Liver (tissue), 9 donors: ENCODE measurements around the gene ELN. TPM values are rescaled to one million over a fixed set of nuclear protein-coding genes. Genes with fewer than 3 reads are reported as not detected.

Source experiments
- DNase-seq: peaks from one replicate; pipeline ENCODE4 v3.0.0-alpha.2; 2017; ENCODE audit warnings: low spot score
- H3K27ac ChIP-seq, 2 donors: one replicate each; pipeline ENCODE4 v1.7.0; 2013; ENCODE audit warnings: inconsistent platforms in 2 of 2, low read length in 2 of 2, control low read depth in 1 of 2, low read depth in 1 of 2, mild to moderate bottlenecking in 1 of 2
- H3K27me3 ChIP-seq, 4 donors: one replicate each; pipeline versions ENCODE4 v1.6.1 to v1.7.0; 2013; ENCODE audit warnings: low read length in 3 of 4, inconsistent platforms in 1 of 4, mild to moderate bottlenecking in 1 of 4, moderate library complexity in 1 of 4; ENCODE audit not compliant: control insufficient read depth in 4 of 4, insufficient read depth in 4 of 4
- H3K36me3 ChIP-seq, 4 donors: one replicate each; pipeline versions ENCODE4 v1.6.1 to v1.7.0; 2013; ENCODE audit warnings: low read length in 3 of 4, mild to moderate bottlenecking in 3 of 4, low read depth in 1 of 4, moderate library complexity in 1 of 4; ENCODE audit not compliant: control insufficient read depth in 4 of 4, insufficient read depth in 3 of 4
- H3K4me1 ChIP-seq, 4 donors: one replicate each; pipeline versions ENCODE4 v1.6.1 to v1.7.0; 2013; ENCODE audit warnings: low read length in 3 of 4, mild to moderate bottlenecking in 3 of 4, moderate library complexity in 1 of 4; ENCODE audit not compliant: control insufficient read depth in 4 of 4, insufficient read depth in 4 of 4
- H3K4me3 ChIP-seq, 3 donors: one replicate each; pipeline versions ENCODE4 v1.6.1 to v1.7.0; 2013; ENCODE audit warnings: low read length in 3 of 3, control low read depth in 1 of 3, low read depth in 1 of 3, mild to moderate bottlenecking in 1 of 3
- H3K9ac ChIP-seq, 2 donors: one replicate each; pipeline ENCODE4 v1.7.0; 2013; ENCODE audit warnings: low read length in 2 of 2, mild to moderate bottlenecking in 2 of 2, moderate library complexity in 2 of 2, control low read depth in 1 of 2, low read depth in 1 of 2
- H3K9me3 ChIP-seq, 4 donors: one replicate each; pipeline versions ENCODE4 v1.6.1 to v1.7.0; 2013; ENCODE audit warnings: low read length in 3 of 4; ENCODE audit not compliant: control insufficient read depth in 4 of 4
- EGR1 ChIP-seq, 2 donors: IDR thresholded peaks; 2 replicates each; pipeline ENCODE4 v1.6.1; 2016 to 2018; ENCODE audit warnings: antibody characterized with exemption in 2 of 2, low read depth in 2 of 2
- FOXA1 ChIP-seq: IDR thresholded peaks from 2 replicates; pipeline ENCODE4 v1.6.1; 2016; ENCODE audit warnings: antibody characterized with exemption
- FOXA2 ChIP-seq: IDR thresholded peaks from 2 replicates; pipeline ENCODE4 v1.6.1; 2016; ENCODE audit warnings: antibody characterized with exemption
- HNF4A ChIP-seq, 2 donors: conservative IDR thresholded peaks; 2 replicates each; pipeline ENCODE4 v1.6.1; 2016; ENCODE audit warnings: antibody characterized with exemption in 2 of 2, mild to moderate bottlenecking in 2 of 2
- HNF4G ChIP-seq: IDR thresholded peaks from 2 replicates; pipeline ENCODE4 v1.6.1; 2016; ENCODE audit warnings: antibody characterized with exemption
- JUND ChIP-seq, 2 donors: IDR thresholded peaks; 2 replicates each; pipeline ENCODE4 v1.6.1; 2016; ENCODE audit warnings: antibody characterized with exemption in 2 of 2
- NR2F2 ChIP-seq: IDR thresholded peaks from 2 replicates; pipeline ENCODE4 v1.6.1; 2016; ENCODE audit warnings: antibody characterized with exemption
- RAD21 ChIP-seq, 2 donors: IDR thresholded peaks; 2 replicates each; pipeline ENCODE4 v1.6.1; 2016; ENCODE audit warnings: antibody characterized with exemption in 2 of 2, mild to moderate bottlenecking in 2 of 2
- REST ChIP-seq: IDR thresholded peaks from 2 replicates; pipeline ENCODE4 v1.6.1; 2016; ENCODE audit warnings: antibody characterized with exemption, mild to moderate bottlenecking
- RXRA ChIP-seq, 2 donors: IDR thresholded peaks; 2 replicates each; pipeline ENCODE4 v1.6.1; 2017 to 2018; ENCODE audit warnings: antibody characterized with exemption in 2 of 2, mild to moderate bottlenecking in 1 of 2
- SP1 ChIP-seq: IDR thresholded peaks from 2 replicates; pipeline ENCODE4 v1.6.1; 2018; ENCODE audit warnings: antibody characterized with exemption, mild to moderate bottlenecking
- TAF1 ChIP-seq: conservative IDR thresholded peaks from 2 replicates; pipeline ENCODE4 v1.6.1; 2016; ENCODE audit warnings: antibody characterized with exemption, mild to moderate bottlenecking
- WGBS: extraction: QIAGEN DNeasy Blood & Tissue Kit; methylation state at CpG from one replicate; pipeline ENCODE4 v1.1.7; 2013; 5-methylcytosine and 5-hydroxymethylcytosine counted together
- polyA plus RNA-seq, 2 donors: library from polyadenylated mRNA; stranded (reverse) in 1 of 2; unstranded in 1 of 2; fragments of 200-250 nt in 1 of 2; fragments of >200 nt in 1 of 2; fragmentation: Nextera tagmentation in 1 of 2; extraction: Ambion mirVana in 1 of 2; gene quantifications; one replicate each; pipeline versions ENCODE4 v1.2.1 to v1.2.3, GENCODE V29; 2013 to 2015
- total RNA-seq, 2 donors: library from RNA; depleted of rRNA; stranded (reverse); fragments of >200 nt; gene quantifications; one replicate each; pipeline ENCODE4 v1.2.3, GENCODE V29; 2014
- TF ChIP-seq, protein P1 (sequence below): IDR thresholded peaks from 2 replicates; pipeline ENCODE4 v1.6.1; 2016; ENCODE audit warnings: antibody characterized with exemption
- TF ChIP-seq, protein P2 (sequence below): IDR thresholded peaks from 2 replicates; pipeline ENCODE4 v1.6.1; 2016; ENCODE audit warnings: antibody characterized with exemption
- TF ChIP-seq, protein P3 (sequence below): IDR thresholded peaks from 2 replicates; pipeline ENCODE4 v1.6.1; 2016; ENCODE audit warnings: antibody characterized with exemption
- donor health status: healthy.
- donor health status: healthy.
- donor health status: healthy.
- donor health status: healthy.
- donor health status: healthy.

The ELN gene
- total and polyA plus RNA-seq, 4 donors = 2.7 to 16.3 (median 9.7) TPM

DNA sequence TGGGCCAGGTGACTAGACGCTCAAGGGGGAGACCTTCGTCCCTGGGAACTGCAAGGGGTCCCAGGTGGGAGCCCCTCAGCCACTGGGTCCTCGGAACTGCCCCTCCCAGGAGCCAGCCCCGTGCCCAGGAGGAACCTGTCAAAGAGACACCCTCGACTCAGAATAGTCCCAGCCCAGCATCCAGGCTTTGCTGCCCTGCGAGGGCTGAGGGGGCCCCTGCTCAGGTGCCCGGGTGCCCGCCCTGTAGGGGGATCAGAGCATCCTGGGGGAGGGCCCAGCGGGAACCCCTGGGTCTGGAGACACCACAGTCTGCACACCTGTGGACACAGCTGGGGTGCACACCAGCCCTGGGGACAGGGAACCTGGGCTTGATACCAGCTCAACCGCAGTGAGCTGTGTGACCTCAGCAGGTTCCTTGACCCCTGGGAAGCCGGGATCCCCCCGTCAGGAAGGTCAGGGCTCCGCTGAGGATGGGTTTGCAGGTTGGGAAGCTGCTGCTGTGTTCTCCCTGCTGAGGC is 407 bp downstream of the ELN start:
- Histone ChIP-seq H3K9ac (no peak overlapping the region), H3K4me1 (peaks cover 2 to 32% (median 14%) of the 10 kb centered on the region in 4 donors), H3K27me3 (no peaks in the 10 kb centered on the region), H3K4me3 (peak overlapping the region in 2 of 3 donors; percentile 29 to 37), H3K9me3 (no peaks in the 10 kb centered on the region), H3K36me3 (no peaks in the 10 kb centered on the region), H3K27ac (peak overlapping the region in 1 of 2 donors; percentile 14)
- WGBS = 31% methylated on average over 13 of the region's 13 CpGs
- TF ChIP-seq HNF4A (conservative IDR thresholded peaks at IDR 0.05) = no peak
- TF ChIP-seq TAF1 = no peak
- TF ChIP-seq JUND (IDR thresholded peaks at IDR 0.05) = no peak
- no peak for TF ChIP-seq RAD21 (IDR thresholded peaks at IDR 0.05)
- TF ChIP-seq HNF4G = no peak
- TF ChIP-seq SP1 = no peak
- TF ChIP-seq, protein P1, sequence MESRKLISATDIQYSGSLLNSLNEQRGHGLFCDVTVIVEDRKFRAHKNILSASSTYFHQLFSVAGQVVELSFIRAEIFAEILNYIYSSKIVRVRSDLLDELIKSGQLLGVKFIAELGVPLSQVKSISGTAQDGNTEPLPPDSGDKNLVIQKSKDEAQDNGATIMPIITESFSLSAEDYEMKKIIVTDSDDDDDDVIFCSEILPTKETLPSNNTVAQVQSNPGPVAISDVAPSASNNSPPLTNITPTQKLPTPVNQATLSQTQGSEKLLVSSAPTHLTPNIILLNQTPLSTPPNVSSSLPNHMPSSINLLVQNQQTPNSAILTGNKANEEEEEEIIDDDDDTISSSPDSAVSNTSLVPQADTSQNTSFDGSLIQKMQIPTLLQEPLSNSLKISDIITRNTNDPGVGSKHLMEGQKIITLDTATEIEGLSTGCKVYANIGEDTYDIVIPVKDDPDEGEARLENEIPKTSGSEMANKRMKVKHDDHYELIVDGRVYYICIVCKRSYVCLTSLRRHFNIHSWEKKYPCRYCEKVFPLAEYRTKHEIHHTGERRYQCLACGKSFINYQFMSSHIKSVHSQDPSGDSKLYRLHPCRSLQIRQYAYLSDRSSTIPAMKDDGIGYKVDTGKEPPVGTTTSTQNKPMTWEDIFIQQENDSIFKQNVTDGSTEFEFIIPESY = no peak
- no peak for DNase-seq

DNA sequence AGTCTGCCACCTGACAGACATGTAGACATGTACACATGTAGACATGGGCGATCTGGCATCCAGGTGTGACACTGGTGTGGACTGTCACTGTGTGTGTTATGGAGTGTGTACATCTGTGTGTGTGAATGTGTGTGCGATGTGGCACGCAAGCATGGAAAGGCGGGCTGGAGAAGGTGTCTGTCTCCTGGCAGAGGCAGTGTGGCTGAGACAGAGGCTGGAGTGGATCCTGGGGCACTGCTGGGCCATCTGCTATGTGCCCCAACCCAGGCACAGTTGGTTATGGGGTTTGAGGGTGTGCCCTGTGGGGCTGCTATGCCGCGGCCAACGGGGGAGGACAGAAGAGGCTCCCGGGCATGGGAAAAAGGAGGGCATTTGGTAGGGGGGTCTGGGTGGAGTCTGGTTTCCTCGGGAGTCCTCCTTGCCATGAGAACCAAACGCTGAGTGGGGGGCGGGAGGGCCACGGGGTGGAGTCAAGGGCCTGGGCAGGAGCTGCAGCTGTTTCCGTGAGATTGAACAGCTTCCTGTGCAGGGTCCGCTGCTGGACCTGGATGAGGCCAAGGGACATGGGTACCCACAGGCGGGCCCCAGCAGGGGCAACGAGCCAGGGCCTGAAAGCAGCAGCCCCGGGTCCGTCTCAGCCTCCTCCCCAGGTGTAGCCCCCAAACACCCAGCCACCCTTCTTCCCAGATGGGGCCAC is 1.3 kb downstream of the ELN start:
- no peak overlapping the region for H3K9ac ChIP-seq
- peak overlapping the region in 1 of 2 donors; percentile 4 for H3K27ac ChIP-seq
- 52% methylated on average over 18 of the region's 18 CpGs for WGBS
- peaks cover 2 to 32% (median 14%) of the 10 kb centered on the region in 4 donors for H3K4me1 ChIP-seq
- H3K36me3 ChIP-seq = no peaks in the 10 kb centered on the region
- TF ChIP-seq EGR1 (IDR thresholded peaks at IDR 0.05; ENCODE audit: low read depth in 2 of 2) (no peak), FOXA1 (no peak), NR2F2 (no peak), RAD21 (IDR thresholded peaks at IDR 0.05) (no peak), REST (no peak), RXRA (IDR thresholded peaks at IDR 0.05) (no peak), TAF1 (no peak)
- no peak for DNase-seq
- H3K27me3 ChIP-seq = no peaks in the 10 kb centered on the region
- peak overlapping the region in 1 of 3 donors; percentile 18 for H3K4me3 ChIP-seq
- H3K9me3 ChIP-seq = no peaks in the 10 kb centered on the region

GRCh38 chr7:74029991-74030415 is 2.0 kb downstream of the ELN start:
- 36% methylated on average over 8 of the region's 8 CpGs for WGBS
- TF ChIP-seq REST (no peak), EGR1 (IDR thresholded peaks at IDR 0.05; ENCODE audit: low read depth in 2 of 2) (no peak), SP1 (no peak), FOXA1 (no peak), HNF4A (conservative IDR thresholded peaks at IDR 0.05) (no peak), HNF4G (no peak), NR2F2 (no peak), FOXA2 (no peak), JUND (IDR thresholded peaks at IDR 0.05) (no peak), RXRA (IDR thresholded peaks at IDR 0.05) (no peak), RAD21 (IDR thresholded peaks at IDR 0.05) (no peak)
- TF ChIP-seq, protein P2, sequence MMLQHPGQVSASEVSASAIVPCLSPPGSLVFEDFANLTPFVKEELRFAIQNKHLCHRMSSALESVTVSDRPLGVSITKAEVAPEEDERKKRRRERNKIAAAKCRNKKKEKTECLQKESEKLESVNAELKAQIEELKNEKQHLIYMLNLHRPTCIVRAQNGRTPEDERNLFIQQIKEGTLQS = no peak
- TF ChIP-seq, protein P3, sequence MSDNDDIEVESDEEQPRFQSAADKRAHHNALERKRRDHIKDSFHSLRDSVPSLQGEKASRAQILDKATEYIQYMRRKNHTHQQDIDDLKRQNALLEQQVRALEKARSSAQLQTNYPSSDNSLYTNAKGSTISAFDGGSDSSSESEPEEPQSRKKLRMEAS = no peak

More at GRCh38 chr7:74029991-74030415, 2.0 kb downstream of the ELN start:
- H3K9me3 ChIP-seq = no peaks in the 10 kb centered on the region
- H3K4me3 ChIP-seq = no peak overlapping the region
- no peaks in the 10 kb centered on the region for H3K36me3 ChIP-seq
- no peak for DNase-seq
- no peaks in the 10 kb centered on the region for H3K27me3 ChIP-seq
- no peak overlapping the region for H3K9ac ChIP-seq
- H3K27ac ChIP-seq = no peak overlapping the region
- H3K4me1 ChIP-seq = peaks cover 2 to 32% (median 14%) of the 10 kb centered on the region in 4 donors
